CD4-positive, alpha-beta T cell (primary cell): ENCODE measurements around the gene RBM38. TPM values are rescaled to one million over a fixed set of nuclear protein-coding genes. Genes with fewer than 3 reads are reported as not detected.
"Not testable (repeated sequence)": the region's sequence is repeated elsewhere in the genome, so short reads cannot be mapped to it uniquely, and the experiment has no call there.

Source experiments
- ATAC-seq: fragments of 200-7000 bp; cut with Tn5 transposase; one replicate; pipeline ENCODE4 v1.10.0; 2022; ENCODE audit warnings: mild to moderate bottlenecking; ENCODE audit not compliant: poor library complexity
- CTCF ChIA-PET: fragments of 350-600 bp; sonication (Branson Sonifier 250); formaldehyde crosslinking; loops from one replicate; lab custom pipeline; 2021; ENCODE audit warnings: antibody characterized with exemption, inconsistent platforms; lab: Charles Lee
- POLR2A ChIA-PET: fragments of 350-600 bp; sonication (Branson Sonifier 250); formaldehyde crosslinking; loops from one replicate; lab custom pipeline; 2021; ENCODE audit warnings: antibody characterized with exemption, inconsistent platforms; lab: Charles Lee
- DNase-seq, 14 experiments: peaks; one replicate each; pipeline ENCODE4 v3.0.0-alpha.2; 2013 to 2020; ENCODE audit warnings: mixed read lengths in 2 of 14
- H3K27ac ChIP-seq, 2 donors: one replicate each; pipeline versions ENCODE4 v1.5.1 to v1.7.0; 2013; ENCODE audit warnings: low read length in 2 of 2, low read depth in 1 of 2, mild to moderate bottlenecking in 1 of 2
- H3K27me3 ChIP-seq, 2 experiments: 1 replicate in 1 of 2; 2 replicates in 1 of 2; pipeline versions ENCODE4 v1.6.1 to v1.7.0; 2013; ENCODE audit warnings: low read length in 2 of 2, control low read depth in 1 of 2, mild to moderate bottlenecking in 1 of 2, moderate library complexity in 1 of 2; ENCODE audit not compliant: insufficient read depth in 2 of 2, control insufficient read depth in 1 of 2
- H3K36me3 ChIP-seq: one replicate; pipeline ENCODE4 v1.6.1; 2013; ENCODE audit warnings: low read length, control low read depth; ENCODE audit not compliant: insufficient read depth
- H3K4me1 ChIP-seq: one replicate; pipeline ENCODE4 v1.6.1; 2013; ENCODE audit warnings: low read length, control low read depth; ENCODE audit not compliant: insufficient read depth
- H3K4me3 ChIP-seq: one replicate; pipeline ENCODE4 v1.5.1; 2013; ENCODE audit warnings: mild to moderate bottlenecking, low read length, moderate library complexity
- H3K9me3 ChIP-seq, 2 experiments: 1 replicate in 1 of 2; 2 replicates in 1 of 2; pipeline versions ENCODE4 v1.6.1 to v1.7.0; 2013; ENCODE audit warnings: low read length in 2 of 2, mild to moderate bottlenecking in 2 of 2, control low read depth in 1 of 2, moderate library complexity in 1 of 2; ENCODE audit not compliant: control insufficient read depth in 1 of 2, insufficient read depth in 1 of 2
- H3K27ac Mint-ChIP-seq: one replicate; pipeline ENCODE4 v1.8.0; 2020; ENCODE audit warnings: mixed read lengths
- H3K27me3 Mint-ChIP-seq: one replicate; pipeline ENCODE4 v1.8.0; 2021; ENCODE audit warnings: mixed read lengths
- H3K36me3 Mint-ChIP-seq: one replicate; pipeline ENCODE4 v1.8.0; 2021; ENCODE audit warnings: low read depth, mixed read lengths
- H3K4me1 Mint-ChIP-seq: one replicate; pipeline ENCODE4 v1.8.0; 2021; ENCODE audit warnings: low read depth, mixed read lengths
- H3K4me3 Mint-ChIP-seq: one replicate; pipeline ENCODE4 v1.8.0; 2020; ENCODE audit warnings: mild to moderate bottlenecking, mixed read lengths
- H3K9me3 Mint-ChIP-seq: one replicate; pipeline ENCODE4 v1.8.0; 2020; ENCODE audit warnings: mixed read lengths
- intact Hi-C, 2 experiments: fragments of 100-400 bp; cut with DNase I in 1 of 2; cut with micrococcal nuclease in 1 of 2; formaldehyde crosslinking; loops; one replicate each; pipeline versions ENCODE4 v1.15.1 to v1.9.0; 2023 to 2025; cut with DNase I, micrococcal nuclease
- total RNA-seq, 174 experiments: library from RNA in 2 of 174; stranded (reverse) in 2 of 174; gene quantifications; one replicate each; pipeline ENCODE4 v1.2.3 and lab custom pipeline; 2021 to 2026
- TF ChIP-seq, protein P1 (sequence below): fragments of 200-600 bp; IDR thresholded peaks from one replicate; pipeline ENCODE4 v1.8.0; 2022; ENCODE audit warnings: antibody characterized with exemption, mild to moderate bottlenecking

RBM38 gene
- total RNA-seq, 2 experiments from 2014 or later, result 604 to 645 TPM

GRCh38 chr20:57346477-57346876, 44.7 kb upstream of the RBM38 start:
- Histone ChIP-seq H3K27ac (no peak overlapping the region), H3K4me3 (no peak overlapping the region), H3K27me3 (no peaks in the 10 kb centered on the region), H3K36me3 (no peaks in the 10 kb centered on the region), H3K9me3 (peaks cover 0 to 3% of the 10 kb centered on the region in 2 experiments), H3K4me1 (peaks cover 7% of the 10 kb centered on the region)
- ChIA-PET POLR2A (no interaction called here), CTCF (interaction anchor here (1.5 kb wide), 1 partner anchor 11 kb away, joined by 7 read pairs; no protein-coding TSS in a partner anchor)
- Mint-ChIP-seq H3K27me3 (peaks cover 9% of the 10 kb centered on the region), H3K4me3 (no peak overlapping the region), H3K36me3 (peaks cover 7% of the 10 kb centered on the region), H3K27ac (no peak overlapping the region), H3K4me1 (peaks cover 22% of the 10 kb centered on the region), H3K9me3 (no peaks in the 10 kb centered on the region)
- ATAC-seq, result peak; percentile 38
- DNase-seq, result peak; percentile 42 to 78 (median 58)
- intact Hi-C loops, result loop anchor here (1.0 to 10.0 kb wide), 4 partner anchors 254 to 1099 kb away; partner anchors contain the start of genes MC3R (in 1 of the 2) and RAB22A (in 1 of the 2)
- TF ChIP-seq, protein P1, sequence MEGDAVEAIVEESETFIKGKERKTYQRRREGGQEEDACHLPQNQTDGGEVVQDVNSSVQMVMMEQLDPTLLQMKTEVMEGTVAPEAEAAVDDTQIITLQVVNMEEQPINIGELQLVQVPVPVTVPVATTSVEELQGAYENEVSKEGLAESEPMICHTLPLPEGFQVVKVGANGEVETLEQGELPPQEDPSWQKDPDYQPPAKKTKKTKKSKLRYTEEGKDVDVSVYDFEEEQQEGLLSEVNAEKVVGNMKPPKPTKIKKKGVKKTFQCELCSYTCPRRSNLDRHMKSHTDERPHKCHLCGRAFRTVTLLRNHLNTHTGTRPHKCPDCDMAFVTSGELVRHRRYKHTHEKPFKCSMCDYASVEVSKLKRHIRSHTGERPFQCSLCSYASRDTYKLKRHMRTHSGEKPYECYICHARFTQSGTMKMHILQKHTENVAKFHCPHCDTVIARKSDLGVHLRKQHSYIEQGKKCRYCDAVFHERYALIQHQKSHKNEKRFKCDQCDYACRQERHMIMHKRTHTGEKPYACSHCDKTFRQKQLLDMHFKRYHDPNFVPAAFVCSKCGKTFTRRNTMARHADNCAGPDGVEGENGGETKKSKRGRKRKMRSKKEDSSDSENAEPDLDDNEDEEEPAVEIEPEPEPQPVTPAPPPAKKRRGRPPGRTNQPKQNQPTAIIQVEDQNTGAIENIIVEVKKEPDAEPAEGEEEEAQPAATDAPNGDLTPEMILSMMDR, result peak; percentile 91

DNA sequence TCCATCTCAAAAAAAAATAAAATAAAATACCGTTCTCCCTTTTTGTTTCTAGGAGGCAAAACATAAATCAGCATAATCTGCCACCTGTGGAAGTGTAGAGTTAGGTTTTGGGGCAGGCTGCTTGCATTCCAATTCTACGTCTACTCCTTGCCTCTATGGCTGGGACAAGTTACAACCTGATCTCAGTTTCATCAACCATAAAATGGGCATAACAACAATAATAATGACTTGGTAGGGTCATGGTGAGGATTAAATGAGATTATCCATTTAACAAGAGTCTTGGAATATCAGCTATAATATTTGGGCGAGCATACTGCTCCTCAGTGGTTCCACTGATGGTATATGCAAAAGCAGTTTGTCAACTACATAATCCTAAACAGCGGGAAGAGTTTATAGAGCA, 43.8 kb upstream of the RBM38 start:
- intact Hi-C loops, result loop anchor here (5.0 to 10.0 kb wide), 2 partner anchors 957 to 1100 kb away; partner anchors contain the start of genes MC3R (in 1 of the 2) and RAB22A (in 1 of the 2)
- peaks cover 6% of the 10 kb centered on the region for H3K27me3 Mint-ChIP-seq
- H3K4me1 ChIP-seq, result peaks cover 16% of the 10 kb centered on the region
- no peak overlapping the region for H3K4me3 ChIP-seq
- TF ChIP-seq, protein P1, result no peak
- no peaks in the 10 kb centered on the region for H3K27me3 ChIP-seq
- ChIA-PET CTCF (no interaction called here), POLR2A (no interaction called here)
- peaks cover 32% of the 10 kb centered on the region for H3K4me1 Mint-ChIP-seq
- H3K27ac Mint-ChIP-seq, result peak overlapping the region; percentile 16
- H3K9me3 Mint-ChIP-seq, result no peaks in the 10 kb centered on the region
- H3K9me3 ChIP-seq, result peaks cover 0 to 3% of the 10 kb centered on the region in 2 experiments
- peaks cover under 1% of the 10 kb centered on the region for H3K36me3 ChIP-seq
- peaks cover 16% of the 10 kb centered on the region for H3K36me3 Mint-ChIP-seq
- no peak overlapping the region for H3K4me3 Mint-ChIP-seq
- DNase-seq (no peak), ATAC-seq (no peak)
- no peak overlapping the region for H3K27ac ChIP-seq

DNA sequence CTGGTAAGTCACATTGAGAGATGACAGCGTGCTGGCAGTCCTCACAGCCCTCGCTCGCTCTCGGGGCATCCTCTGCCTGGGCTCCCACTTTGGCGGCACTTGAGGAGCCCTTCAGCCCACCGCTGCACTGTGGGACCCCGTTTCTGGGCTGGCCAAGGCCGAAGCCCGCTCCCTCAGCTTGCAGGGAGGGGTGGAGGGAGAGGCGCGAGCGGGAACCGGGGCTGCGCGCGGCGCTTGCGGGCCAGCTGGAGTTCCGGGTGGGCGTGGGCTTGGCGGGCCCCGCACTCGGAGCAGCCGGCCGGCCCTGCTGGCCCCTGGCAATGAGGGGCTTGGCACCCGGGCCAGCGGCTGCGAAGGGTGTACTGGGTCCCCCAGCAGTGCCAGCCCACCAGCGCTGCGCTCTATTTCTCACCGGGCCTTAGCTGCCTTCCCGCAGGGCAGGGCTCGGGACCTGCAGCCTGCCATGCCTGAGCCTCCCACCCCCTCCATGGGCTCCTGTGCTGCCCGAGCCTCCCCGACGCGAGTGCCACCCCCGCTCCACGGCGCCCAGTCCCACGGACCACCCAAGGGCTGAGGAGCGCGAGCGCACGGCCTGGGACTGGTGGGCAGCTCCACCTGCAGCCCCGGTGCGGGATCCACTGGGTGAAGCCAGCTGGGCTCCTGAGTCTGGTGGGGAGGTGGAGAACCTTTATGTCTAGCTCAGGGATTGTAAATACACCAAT, 42.8 kb upstream of the RBM38 start:
- H3K4me3 Mint-ChIP-seq, result not testable (repeated sequence)

GRCh38 chr20:57348922-57349574, 42.1 kb upstream of the RBM38 start:
- Mint-ChIP-seq H3K36me3 (peaks cover 30% of the 10 kb centered on the region), H3K27ac (peak overlapping the region; percentile 89), H3K4me1 (peaks cover 47% of the 10 kb centered on the region), H3K4me3 (peak overlapping the region; percentile 84)
- POLR2A ChIA-PET, result interaction anchor here (1.0 to 1.4 kb wide), 4 partner anchors 42 to 957 kb away, joined by 3 to 4 read pairs (median 3); partner anchors contain the start of genes AURKA, CSTF1 and RBM38
- H3K36me3 ChIP-seq, result peaks cover 13% of the 10 kb centered on the region
- H3K9me3 Mint-ChIP-seq, H3K27ac ChIP-seq, H3K4me3 ChIP-seq, H3K9me3 ChIP-seq, ATAC-seq, CTCF ChIA-PET, H3K27me3 ChIP-seq, H3K27me3 Mint-ChIP-seq: not testable (repeated sequence)
- intact Hi-C loops, result loop anchor here (5.0 to 10.0 kb wide), 2 partner anchors 956 to 1102 kb away; partner anchors contain the start of genes MC3R (in 1 of the 2) and RAB22A (in 1 of the 2)
- peak in 3 of 14 experiments; percentile 5 to 22 (median 5) for DNase-seq
- peaks cover 21% of the 10 kb centered on the region for H3K4me1 ChIP-seq

More for the DNA sequence above, 42.8 kb upstream of the RBM38 start:
- H3K9me3 Mint-ChIP-seq, H3K27ac ChIP-seq, CTCF ChIA-PET, DNase-seq, H3K9me3 ChIP-seq, H3K27me3 Mint-ChIP-seq, H3K4me3 ChIP-seq, H3K27me3 ChIP-seq, ATAC-seq, H3K36me3 ChIP-seq: not testable (repeated sequence)
- intact Hi-C loops, result loop anchor here (5.0 to 10.0 kb wide), 2 partner anchors 956 to 1101 kb away; partner anchors contain the start of genes MC3R (in 1 of the 2) and RAB22A (in 1 of the 2)
- Mint-ChIP-seq H3K36me3 (peaks cover 23% of the 10 kb centered on the region), H3K27ac (peak overlapping the region; percentile 16), H3K4me1 (peaks cover 41% of the 10 kb centered on the region)
- POLR2A ChIA-PET, result interaction anchor here (1.1 to 1.2 kb wide), 2 partner anchors 51 to 85 kb away, joined by 3 read pairs; no protein-coding TSS in a partner anchor
- peaks cover 21% of the 10 kb centered on the region for H3K4me1 ChIP-seq
